ENCODE results near the gene TAF1B.

DNA sequence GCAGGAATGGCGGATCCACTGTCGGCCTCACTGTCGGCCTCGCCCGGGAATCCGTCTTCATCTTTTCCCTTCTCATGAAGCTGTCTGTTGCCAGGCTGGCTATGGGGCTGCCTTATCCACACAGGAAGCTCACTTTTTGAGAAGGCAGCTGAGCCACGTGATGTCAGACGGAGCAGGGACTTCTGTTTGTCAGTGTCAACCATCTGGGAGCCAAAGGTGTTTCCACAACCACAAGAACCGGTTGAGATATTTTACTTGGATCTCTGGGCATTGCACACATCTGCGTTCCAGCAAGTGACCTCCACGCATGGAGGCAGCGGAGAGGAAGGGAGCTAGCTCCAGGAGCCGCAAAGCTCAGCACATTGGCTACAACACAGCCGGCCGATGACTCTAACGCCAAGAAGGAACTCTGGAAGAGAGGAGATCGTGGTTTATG, 27.4 kb upstream of the TAF1B start:
- TF ChIP-seq CTCF (conservative IDR thresholded peaks at IDR 0.05) = no peak
- TF ChIP-seq EZH2 (IDR thresholded peaks at IDR 0.05; ENCODE audit: low read depth) = no peak
